GM13977 (cell line): ENCODE measurements around the gene C12orf43.
A peak's percentile ranks its signal among the peaks of the same experiment; 100 is the strongest.

Source experiments
- DNase-seq: peaks from one replicate; pipeline ENCODE4 v3.0.0; 2012; ENCODE audit warnings: low spot score
- CTCF ChIP-seq: IDR thresholded peaks from 2 replicates; pipeline ENCODE4 v1.5.1; 2012; ENCODE audit warnings: mild to moderate bottlenecking, control low read depth; ENCODE audit not compliant: insufficient read depth; ENCODE audit errors: extremely low read depth, missing control alignments
- in situ Hi-C: fragments of 300-500 bp; cut with MboI; formaldehyde crosslinking; loops from one replicate; pipeline ENCODE4 v1.12.0; 2022; ENCODE audit warnings: low sequenced_read_pairs, low pct_unique_long_range_greater_than_20kb, mixed read lengths, inconsistent platforms; ENCODE audit not compliant: unreplicated experiment

Gene C12orf43

GRCh38 chr12:121005346-121005815 lies 10.9 kb downstream of the C12orf43 start:
- in situ Hi-C loops: loop anchor here (10.0 kb wide), 1 partner anchor 99 kb away; no protein-coding TSS in a partner anchor
- TF ChIP-seq CTCF: peak; percentile 76
- DNase-seq: peak; percentile 59

DNA sequence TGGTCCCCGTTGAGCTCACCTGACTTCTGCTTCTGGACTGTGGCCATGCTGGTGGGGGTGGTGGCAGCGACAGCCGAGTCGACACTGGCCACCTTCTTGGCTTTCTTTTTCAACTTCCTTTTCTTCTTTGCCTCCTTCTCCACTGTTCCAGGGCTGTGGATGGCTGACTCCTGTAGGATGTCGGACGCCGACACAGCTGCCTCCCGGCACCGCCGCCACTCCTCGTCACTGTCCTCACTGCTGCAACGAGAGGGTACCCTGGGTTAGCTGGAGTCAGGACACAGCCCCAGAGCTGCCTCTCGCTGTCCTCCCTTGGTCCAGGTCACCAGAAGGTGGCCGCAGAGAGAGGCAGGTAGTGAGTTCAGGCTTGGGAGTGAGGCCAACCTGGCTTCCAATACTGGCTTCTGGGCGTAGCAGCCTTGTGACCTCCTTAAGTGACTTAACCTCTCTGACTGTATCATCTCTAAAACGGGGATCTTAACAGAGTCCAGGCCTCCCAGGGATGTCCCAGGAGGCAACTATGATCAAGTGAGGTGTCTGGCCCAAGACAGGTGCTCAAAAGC lies 12.0 kb downstream of the C12orf43 start:
- DNase-seq: no peak
- in situ Hi-C loops: loop anchor here (10.0 kb wide), 1 partner anchor 100 kb away; no protein-coding TSS in a partner anchor
- no peak for TF ChIP-seq CTCF

GRCh38 chr12:121003650-121004049 lies 12.6 kb downstream of the C12orf43 start:
- in situ Hi-C loops: loop anchor here (10.0 kb wide), 1 partner anchor 101 kb away; no protein-coding TSS in a partner anchor
- no peak for DNase-seq
- no peak for TF ChIP-seq CTCF

DNA sequence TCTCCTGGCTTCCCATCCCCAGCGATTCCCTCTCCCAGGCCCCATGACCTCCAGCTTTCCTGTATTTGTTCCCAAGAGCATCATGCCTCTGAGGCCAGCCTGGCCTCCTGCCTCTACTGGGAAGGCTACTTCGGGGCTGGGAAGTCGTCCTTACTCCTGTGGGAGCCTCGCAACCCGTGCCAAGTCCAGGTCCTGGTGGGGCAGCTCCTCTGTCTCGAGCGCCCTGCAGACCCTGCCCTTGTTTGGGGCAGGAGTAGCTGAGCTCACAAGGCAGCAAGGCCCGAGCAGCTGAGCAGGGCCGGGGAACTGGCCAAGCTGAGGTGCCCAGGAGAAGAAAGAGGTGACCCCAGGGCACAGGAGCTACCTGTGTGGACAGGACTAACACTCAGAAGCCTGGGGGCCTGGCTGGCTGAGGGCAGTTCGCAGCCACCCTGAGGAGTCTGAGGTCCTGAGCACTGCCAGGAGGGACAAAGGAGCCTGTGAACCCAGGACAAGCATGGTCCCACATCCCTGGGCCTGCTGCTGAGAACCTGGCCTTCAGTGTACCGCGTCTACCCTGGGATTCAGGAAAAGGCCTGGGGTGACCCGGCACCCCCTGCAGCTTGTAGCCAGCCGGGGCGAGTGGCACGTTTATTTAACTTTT lies 14.3 kb downstream of the C12orf43 start:
- in situ Hi-C loops: loop anchor here (10.0 kb wide), 1 partner anchor 103 kb away; no protein-coding TSS in a partner anchor
- DNase-seq: no peak
- no peak for TF ChIP-seq CTCF

DNA sequence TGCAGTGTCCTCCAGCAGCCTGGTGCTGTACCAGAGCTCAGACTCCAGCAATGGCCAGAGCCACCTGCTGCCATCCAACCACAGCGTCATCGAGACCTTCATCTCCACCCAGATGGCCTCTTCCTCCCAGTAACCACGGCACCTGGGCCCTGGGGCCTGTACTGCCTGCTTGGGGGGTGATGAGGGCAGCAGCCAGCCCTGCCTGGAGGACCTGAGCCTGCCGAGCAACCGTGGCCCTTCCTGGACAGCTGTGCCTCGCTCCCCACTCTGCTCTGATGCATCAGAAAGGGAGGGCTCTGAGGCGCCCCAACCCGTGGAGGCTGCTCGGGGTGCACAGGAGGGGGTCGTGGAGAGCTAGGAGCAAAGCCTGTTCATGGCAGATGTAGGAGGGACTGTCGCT lies 15.2 kb downstream of the C12orf43 start:
- no peak for TF ChIP-seq CTCF
- DNase-seq: no peak
- in situ Hi-C loops: loop anchor here (10.0 kb wide), 1 partner anchor 104 kb away; no protein-coding TSS in a partner anchor

GRCh38 chr12:121000530-121000929 lies 15.8 kb downstream of the C12orf43 start:
- in situ Hi-C loops: loop anchor here (10.0 kb wide), 1 partner anchor 104 kb away; no protein-coding TSS in a partner anchor
- TF ChIP-seq CTCF: no peak
- no peak for DNase-seq
